Activated CD4-positive, alpha-beta T cell treated with anti-CD3 and anti-CD28 coated beads for 48 hours (primary cell): Measurements from ENCODE around the gene SPACA6.
"Not testable (repeated sequence)": the region's sequence is repeated elsewhere in the genome, so short reads cannot be mapped to it uniquely, and the experiment has no call there.

Experiments
- DNase-seq: peaks from one replicate; pipeline ENCODE4 v3.0.0-alpha.2; 2020

Gene SPACA6

GRCh38 chr19:51693260-51693659, at the start of gene SPACA6:
Gene SPACA6 (plus strand): TSS chr19:51693330. CDS start chr19:51693527, 197 bp downstream.
- DNase-seq = no peak

GRCh38 chr19:51644636-51645271, 48.4 kb upstream of the SPACA6 start:
- DNase-seq = no peak

GRCh38 chr19:51646730-51647129, 46.4 kb upstream of the SPACA6 start, which contains the start of gene SIGLEC14:
Gene SIGLEC14 (minus strand): TSS chr19:51646825. CDS start chr19:51646759, 66 bp downstream.
- not testable (repeated sequence) for DNase-seq

- DNase-seq = no peak
These were observed 45.8 kb upstream of the SPACA6 start for GRCh38 chr19:51647318-51647717.

GRCh38 chr19:51651216-51651846, 41.8 kb upstream of the SPACA6 start:
- DNase-seq = no peak

GRCh38 chr19:51652266-51652665, 40.9 kb upstream of the SPACA6 start:
- no peak for DNase-seq

- DNase-seq = no peak
These were observed 40.0 kb upstream of the SPACA6 start for GRCh38 chr19:51653162-51653561.

GRCh38 chr19:51654783-51655182, 38.3 kb upstream of the SPACA6 start:
- no peak for DNase-seq

- peak; percentile 81 for DNase-seq
These were observed 32.0 kb upstream of the SPACA6 start for GRCh38 chr19:51660975-51661600.

- DNase-seq = no peak
These were observed 29.5 kb upstream of the SPACA6 start for GRCh38 chr19:51663650-51664049.

- no peak for DNase-seq
These were observed 29.0 kb upstream of the SPACA6 start for GRCh38 chr19:51664131-51664530.

GRCh38 chr19:51664997-51665396, 28.1 kb upstream of the SPACA6 start:
- DNase-seq = no peak

GRCh38 chr19:51668216-51668615, 24.9 kb upstream of the SPACA6 start:
- DNase-seq = no peak

GRCh38 chr19:51675911-51676565, 17.1 kb upstream of the SPACA6 start:
- peak; percentile 17 for DNase-seq

- DNase-seq = peak; percentile 52
These were observed 16.5 kb upstream of the SPACA6 start for GRCh38 chr19:51676566-51677083.

GRCh38 chr19:51680474-51680873, 12.7 kb upstream of the SPACA6 start:
- no peak for DNase-seq

- DNase-seq = no peak
These were observed 11.7 kb upstream of the SPACA6 start for GRCh38 chr19:51681286-51681941.

GRCh38 chr19:51686171-51686570, 7.0 kb upstream of the SPACA6 start:
- DNase-seq = no peak

- no peak for DNase-seq
These were observed 5.1 kb upstream of the SPACA6 start for GRCh38 chr19:51687791-51688670.

- no peak for DNase-seq
These were observed 4.2 kb upstream of the SPACA6 start for GRCh38 chr19:51688671-51689571.
